Retinal pigment epithelial cell (primary cell): Measurements from ENCODE around the gene SLC25A47.

ENCODE experiments used
- DNase-seq: peaks from one replicate; pipeline ENCODE4 v3.0.0-alpha.2; 2010; ENCODE audit warnings: low read depth
- H3K4me3 ChIP-seq: 2 replicates; pipeline ENCODE4 v1.5.1; 2011; ENCODE audit warnings: mild to moderate bottlenecking, low read length, control low read depth, moderate library complexity
- CTCF ChIP-seq: conservative IDR thresholded peaks from 2 replicates; pipeline ENCODE4 v1.5.1; 2011; ENCODE audit warnings: low read depth, low read length, control low read depth, inconsistent platforms

Gene SLC25A47

GRCh38 chr14:100359111-100359510 is 36.0 kb downstream of the SLC25A47 start:
- TF ChIP-seq CTCF: no peak
- DNase-seq: no peak
- no peak overlapping the region for H3K4me3 ChIP-seq

- TF ChIP-seq CTCF: no peak
- H3K4me3 ChIP-seq: no peak overlapping the region
- no peak for DNase-seq
Observed at GRCh38 chr14:100359881-100360280, 36.7 kb downstream of the SLC25A47 start.

GRCh38 chr14:100361626-100362025 is 38.5 kb downstream of the SLC25A47 start:
- no peak for DNase-seq
- H3K4me3 ChIP-seq: no peak overlapping the region
- TF ChIP-seq CTCF: no peak

- TF ChIP-seq CTCF: no peak
- no peak overlapping the region for H3K4me3 ChIP-seq
- no peak for DNase-seq
Observed at GRCh38 chr14:100362311-100362927, 39.3 kb downstream of the SLC25A47 start.

DNA sequence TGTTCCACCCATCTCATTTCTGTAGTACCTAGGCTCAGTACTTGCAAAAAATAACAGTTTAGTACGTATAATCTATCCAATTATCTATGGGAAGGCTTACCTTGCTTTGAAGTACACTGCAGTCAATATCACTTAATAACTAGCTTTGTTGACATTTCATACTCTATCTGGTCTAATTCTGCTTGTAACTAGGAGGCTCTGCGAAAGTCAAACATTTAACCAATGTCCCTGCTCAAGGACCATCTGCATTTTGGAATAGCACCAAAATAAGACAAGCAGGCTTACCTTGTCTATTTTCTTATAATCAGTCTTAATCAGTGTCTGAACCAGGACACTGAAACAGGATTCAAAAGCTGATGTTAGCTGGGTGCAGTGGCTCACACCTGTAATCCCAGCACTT is 39.9 kb downstream of the SLC25A47 start:
- no peak overlapping the region for H3K4me3 ChIP-seq
- TF ChIP-seq CTCF: no peak
- DNase-seq: no peak

DNA sequence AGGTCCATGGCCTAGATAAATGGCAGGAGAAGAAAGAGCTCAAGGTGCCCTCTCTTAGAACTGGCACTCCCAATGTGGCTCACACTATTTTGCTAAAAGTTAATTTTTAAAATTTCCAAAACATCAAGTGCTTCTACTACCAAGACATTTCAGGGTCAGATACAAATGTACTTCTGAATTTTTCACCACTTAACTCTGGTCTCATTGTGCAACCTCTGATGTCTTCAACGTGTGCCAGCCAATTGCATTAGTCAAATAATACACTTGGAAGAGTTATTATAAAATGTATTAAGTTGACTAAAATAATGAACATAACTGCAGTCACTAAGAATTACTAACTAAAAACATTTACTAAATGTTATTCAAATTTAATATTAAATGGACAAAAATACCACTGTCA is 41.3 kb downstream of the SLC25A47 start:
- TF ChIP-seq CTCF: no peak
- DNase-seq: no peak
- H3K4me3 ChIP-seq: no peak overlapping the region

DNA sequence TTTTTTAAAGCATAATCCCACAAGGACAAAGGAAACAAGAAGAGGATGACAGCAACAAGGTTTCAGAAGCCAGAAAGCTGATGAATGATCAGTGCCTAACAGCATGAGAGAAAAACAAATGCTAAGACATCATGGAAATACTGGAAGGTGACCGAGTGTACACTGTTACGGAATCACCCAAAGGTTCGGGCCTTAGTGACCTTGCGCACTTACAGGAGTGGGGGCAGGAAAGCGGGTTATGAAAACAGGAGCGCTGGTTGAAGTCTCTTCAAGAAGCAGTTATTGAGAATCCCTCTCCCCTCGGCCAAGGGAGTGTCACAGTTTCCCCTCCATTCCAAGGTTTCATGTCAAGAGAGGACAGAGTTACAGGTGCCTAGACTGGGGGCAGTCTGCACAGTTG is 42.6 kb downstream of the SLC25A47 start:
- DNase-seq: no peak
- H3K4me3 ChIP-seq: no peak overlapping the region
- TF ChIP-seq CTCF: no peak
